ENCODE data around the gene PAWR. TPM values are rescaled to one million over a fixed set of nuclear protein-coding genes. Genes with fewer than 3 reads are reported as not detected.

Gene PAWR
- total RNA-seq, 1 experiment from 2014 or later = 176 TPM

DNA sequence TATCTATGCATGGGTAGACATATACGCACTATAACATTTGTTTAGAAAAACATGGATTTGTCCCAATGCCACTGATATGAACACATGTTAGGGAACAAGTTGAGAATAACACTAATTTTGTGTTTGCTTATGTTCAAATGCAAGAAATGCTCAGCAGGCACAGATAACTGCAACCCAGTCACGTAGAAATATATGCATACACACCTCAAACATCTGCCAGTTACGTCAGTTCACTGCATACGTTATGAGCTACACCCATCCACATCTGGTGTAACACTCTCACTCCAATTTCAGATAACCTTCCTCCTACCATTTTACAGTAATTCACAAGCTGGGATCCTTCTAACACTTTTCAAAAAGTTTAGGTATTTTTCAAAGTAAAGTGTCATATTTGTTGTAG, 10.7 kb downstream of the PAWR start:
- no peak overlapping the region for H2BK15ac ChIP-seq (ENCODE audit: low read depth, low read length)
- no peak overlapping the region for H3K27ac ChIP-seq (ENCODE audit: insufficient read length, low read depth, low read length)
- Mint-ChIP-seq H3K4me3 (no peak overlapping the region), H3K27me3 (ENCODE audit: low read depth) (no peaks in the 10 kb centered on the region), H3K27ac (peak overlapping the region in 2 of 3 experiments; percentile 0 to 37; a peak in 1 of 7 replicates), H3K4me1 (peaks cover 61 to 64% of the 10 kb centered on the region in 2 experiments), H3K9me3 (peaks cover 0 to 6% of the 10 kb centered on the region in 2 experiments; a peak in 2 of 5 replicates), H3K36me3 (ENCODE audit: insufficient read depth in 1 of 3, low read depth in 3 of 3) (peaks cover 8 to 26% (median 12%) of the 10 kb centered on the region in 3 experiments)
- H4K5ac ChIP-seq (ENCODE audit: insufficient read length, low read depth, low read length) = no peak overlapping the region
- H3K4ac ChIP-seq (ENCODE audit: low read depth, low read length) = no peak overlapping the region
- H4K91ac ChIP-seq (ENCODE audit: insufficient read length, low read depth, low read length) = no peak overlapping the region
- WGBS (ENCODE audit: extremely low coverage, insufficient read length, low lambda C conversion rate) = no CpG with 5 or more reads among the region's 4 CpGs
- H3T11ph ChIP-seq (ENCODE audit: low read length) = no peak overlapping the region
- H2AK5ac ChIP-seq (ENCODE audit: insufficient read length, low read length) = no peak overlapping the region
- H3K23ac ChIP-seq (ENCODE audit: insufficient read length, low read depth, low read length) = no peak overlapping the region
- H3K27me3 ChIP-seq (ENCODE audit: insufficient read depth, low read length) = no peaks in the 10 kb centered on the region
- H4K8ac ChIP-seq (replicated peaks; ENCODE audit: insufficient read length, low read depth, low read length) = no peak overlapping the region
- H3K9me3 ChIP-seq (ENCODE audit: control insufficient read depth, low read depth, low read length) = no peaks in the 10 kb centered on the region
- no peak overlapping the region for H2BK120ac ChIP-seq (ENCODE audit: low read depth, low read length, poor library complexity, severe bottlenecking)
- H3K14ac ChIP-seq (ENCODE audit: insufficient read depth, low read length) = no peak overlapping the region
- no peak overlapping the region for H3K4me2 ChIP-seq (ENCODE audit: insufficient read depth, insufficient read length, low read length)
- TF ChIP-seq CTCF (conservative IDR thresholded peaks at IDR 0.05) = no peak
- H3K23me2 ChIP-seq (ENCODE audit: insufficient read length, low read depth, low read length, poor library complexity, severe bottlenecking) = no peaks in the 10 kb centered on the region
- H2BK5ac ChIP-seq (ENCODE audit: insufficient read length, low read length) = no peak overlapping the region
- H2BK12ac ChIP-seq (ENCODE audit: insufficient read length, low read depth, low read length) = no peak overlapping the region
- H3K56ac ChIP-seq (ENCODE audit: insufficient read length, low read depth, low read length) = no peak overlapping the region
- no peaks in the 10 kb centered on the region for H3K79me1 ChIP-seq (ENCODE audit: insufficient read depth, low read depth, low read length, poor library complexity, severe bottlenecking)
- no peak for DNase-seq
- no peak overlapping the region for H3K18ac ChIP-seq (ENCODE audit: insufficient read length, low read depth, low read length)
- H2BK20ac ChIP-seq (ENCODE audit: low read depth, low read length, poor library complexity, severe bottlenecking) = no peak overlapping the region
- no peaks in the 10 kb centered on the region for H4K20me1 ChIP-seq (ENCODE audit: control insufficient read depth, insufficient read depth, insufficient read length)
- H3K79me2 ChIP-seq (ENCODE audit: insufficient read depth, low read length) = peaks cover 71% of the 10 kb centered on the region
- H2AFZ ChIP-seq (ENCODE audit: low read length) = no peak overlapping the region
- H3K9ac ChIP-seq (ENCODE audit: extremely low read depth, insufficient read length, low read length) = no peak overlapping the region
- H3K4me1 ChIP-seq (ENCODE audit: insufficient read depth, low read length) = peaks cover 8% of the 10 kb centered on the region; the same call in 1 of the 2 replicates
